ENCODE results near the gene AP2B1.
A peak's percentile ranks its signal among the peaks of the same experiment; 100 is the strongest.

Gene AP2B1

GRCh38 chr17:35757243-35757642, 170.1 kb downstream of the AP2B1 start:
- H3K23ac ChIP-seq (ENCODE audit: low read depth, low read length, poor library complexity): no peak overlapping the region
- no peak overlapping the region for H4K8ac ChIP-seq (ENCODE audit: low read depth, low read length)
- no peak overlapping the region for H3K4me2 ChIP-seq (ENCODE audit: insufficient read depth, low read length, poor library complexity, severe bottlenecking)
- DNase-seq (ENCODE audit: low spot score): no peak
- no peak overlapping the region for H3K4me3 ChIP-seq (ENCODE audit: low read length in 2 of 2)
- no peak overlapping the region for H4K91ac ChIP-seq (ENCODE audit: low read depth, low read length, poor library complexity)
- no peak overlapping the region for H3K18ac ChIP-seq (ENCODE audit: low read length)
- no peak overlapping the region for H2BK12ac ChIP-seq (ENCODE audit: low read length)
- H3K9me3 ChIP-seq (replicated peaks in 1 of 2; ENCODE audit: control insufficient read depth in 2 of 2, insufficient read depth in 1 of 2, low read depth in 1 of 2, low read length in 2 of 2): no peaks in the 10 kb centered on the region
- H3K14ac ChIP-seq (ENCODE audit: low read length): no peak overlapping the region
- peaks cover 0 to 1% of the 10 kb centered on the region in 2 donors for H3K4me1 ChIP-seq (ENCODE audit: control insufficient read depth in 2 of 2, insufficient read depth in 1 of 2, low read depth in 1 of 2, low read length in 2 of 2)
- no peaks in the 10 kb centered on the region for H3K79me1 ChIP-seq (ENCODE audit: low read depth, low read length)
- no peak overlapping the region for H3K27ac ChIP-seq (replicated peaks; ENCODE audit: low read length)
- no peak overlapping the region for H2BK120ac ChIP-seq (ENCODE audit: low read depth, low read length)
- no peak overlapping the region for H3K4ac ChIP-seq (ENCODE audit: low read length)
- no peaks in the 10 kb centered on the region for H3K36me3 ChIP-seq (replicated peaks in 1 of 2; ENCODE audit: control insufficient read depth in 2 of 2, insufficient read depth in 2 of 2, low read length in 2 of 2)
- peaks cover 0 to 6% (median 0%) of the 10 kb centered on the region in 3 experiments for H3K27me3 ChIP-seq (ENCODE audit: control insufficient read depth in 3 of 3, insufficient read depth in 3 of 3, low read depth in 1 of 3, low read length in 3 of 3)
- H2AK5ac ChIP-seq (ENCODE audit: low read depth, low read length): no peak overlapping the region
- no peak overlapping the region for H3K9ac ChIP-seq (ENCODE audit: low read depth, low read length, poor library complexity)
- H2BK15ac ChIP-seq (ENCODE audit: low read length): no peak overlapping the region
- H2AFZ ChIP-seq (ENCODE audit: low read length): no peak overlapping the region
- no peak overlapping the region for H2BK5ac ChIP-seq (ENCODE audit: low read length)

- H2BK5ac ChIP-seq (ENCODE audit: low read length): no peak within 1 kb of the TSS
- no peak within 1 kb of the TSS for H4K91ac ChIP-seq (ENCODE audit: low read depth, low read length, poor library complexity)
- H3K23ac ChIP-seq (ENCODE audit: low read depth, low read length, poor library complexity): no peak within 1 kb of the TSS
- no peak within 1 kb of the TSS for H3K4me3 ChIP-seq (ENCODE audit: low read length in 2 of 2)
- no peak within 1 kb of the TSS for H3K4me2 ChIP-seq (ENCODE audit: insufficient read depth, low read length, poor library complexity, severe bottlenecking)
- H3K9me3 ChIP-seq (replicated peaks in 1 of 2; ENCODE audit: control insufficient read depth in 2 of 2, insufficient read depth in 1 of 2, low read depth in 1 of 2, low read length in 2 of 2): no peaks in the 10 kb centered on the region
- no peak within 1 kb of the TSS for H2AK5ac ChIP-seq (ENCODE audit: low read depth, low read length)
- peaks cover 9% of the 10 kb centered on the region in 2 donors for H3K4me1 ChIP-seq (ENCODE audit: control insufficient read depth in 2 of 2, insufficient read depth in 1 of 2, low read depth in 1 of 2, low read length in 2 of 2)
- H2BK120ac ChIP-seq (ENCODE audit: low read depth, low read length): no peak within 1 kb of the TSS
- no peak within 1 kb of the TSS for H2BK15ac ChIP-seq (ENCODE audit: low read length)
- no CpG with 5 or more reads among the region's 1 CpG for WGBS, 2 donors (ENCODE audit: extremely low coverage in 2 of 2, insufficient read length in 2 of 2, insufficient replicate concordance in 1 of 2)
- H3K79me1 ChIP-seq (ENCODE audit: low read depth, low read length): no peaks in the 10 kb centered on the region
- no peak within 1 kb of the TSS for H2AFZ ChIP-seq (ENCODE audit: low read length)
- DNase-seq (ENCODE audit: low spot score): no peak
- no peak within 1 kb of the TSS for H2BK12ac ChIP-seq (ENCODE audit: low read length)
- H3K27me3 ChIP-seq (ENCODE audit: control insufficient read depth in 3 of 3, insufficient read depth in 3 of 3, low read depth in 1 of 3, low read length in 3 of 3): no peaks in the 10 kb centered on the region
- H4K8ac ChIP-seq (ENCODE audit: low read depth, low read length): no peak within 1 kb of the TSS
- H3K18ac ChIP-seq (ENCODE audit: low read length): no peak within 1 kb of the TSS
- no peak within 1 kb of the TSS for H3K9ac ChIP-seq (ENCODE audit: low read depth, low read length, poor library complexity)
- H3K4ac ChIP-seq (ENCODE audit: low read length): no peak within 1 kb of the TSS
- H3K14ac ChIP-seq (ENCODE audit: low read length): no peak within 1 kb of the TSS
- H3K27ac ChIP-seq (replicated peaks; ENCODE audit: low read length): no peak within 1 kb of the TSS
- H3K36me3 ChIP-seq (replicated peaks in 1 of 2; ENCODE audit: control insufficient read depth in 2 of 2, insufficient read depth in 2 of 2, low read length in 2 of 2): no peaks in the 10 kb centered on the region
These were observed 173.5 kb downstream of the AP2B1 start, which contains the start of gene C17orf50 for GRCh38 chr17:35760587-35760986. Gene C17orf50, plus strand, starts transcription at chr17:35760887. Its CDS starts 55 bp downstream, at chr17:35760942.

- no peak overlapping the region for H2BK120ac ChIP-seq (ENCODE audit: low read depth, low read length)
- H2AFZ ChIP-seq (ENCODE audit: low read length): no peak overlapping the region
- H3K4me3 ChIP-seq (ENCODE audit: low read length in 2 of 2): no peak overlapping the region
- H3K79me1 ChIP-seq (ENCODE audit: low read depth, low read length): no peaks in the 10 kb centered on the region
- no peak overlapping the region for H3K23ac ChIP-seq (ENCODE audit: low read depth, low read length, poor library complexity)
- no peak overlapping the region for H4K8ac ChIP-seq (ENCODE audit: low read depth, low read length)
- H3K4me1 ChIP-seq (ENCODE audit: control insufficient read depth in 2 of 2, insufficient read depth in 1 of 2, low read depth in 1 of 2, low read length in 2 of 2): peaks cover 16 to 17% of the 10 kb centered on the region in 2 donors
- H3K27ac ChIP-seq (replicated peaks; ENCODE audit: low read length): no peak overlapping the region
- H2BK5ac ChIP-seq (ENCODE audit: low read length): no peak overlapping the region
- no peak overlapping the region for H3K4me2 ChIP-seq (ENCODE audit: insufficient read depth, low read length, poor library complexity, severe bottlenecking)
- no peak overlapping the region for H3K18ac ChIP-seq (ENCODE audit: low read length)
- no peak overlapping the region for H4K91ac ChIP-seq (ENCODE audit: low read depth, low read length, poor library complexity)
- no peaks in the 10 kb centered on the region for H3K27me3 ChIP-seq (ENCODE audit: control insufficient read depth in 3 of 3, insufficient read depth in 3 of 3, low read depth in 1 of 3, low read length in 3 of 3)
- H2BK12ac ChIP-seq (ENCODE audit: low read length): no peak overlapping the region
- H3K4ac ChIP-seq (ENCODE audit: low read length): no peak overlapping the region
- no peak overlapping the region for H3K9ac ChIP-seq (ENCODE audit: low read depth, low read length, poor library complexity)
- no peak overlapping the region for H2AK5ac ChIP-seq (ENCODE audit: low read depth, low read length)
- no peaks in the 10 kb centered on the region for H3K9me3 ChIP-seq (replicated peaks in 1 of 2; ENCODE audit: control insufficient read depth in 2 of 2, insufficient read depth in 1 of 2, low read depth in 1 of 2, low read length in 2 of 2)
- no CpG with 5 or more reads among the region's 5 CpGs for WGBS, 2 donors (ENCODE audit: extremely low coverage in 2 of 2, insufficient read length in 2 of 2, insufficient replicate concordance in 1 of 2)
- H3K36me3 ChIP-seq (replicated peaks in 1 of 2; ENCODE audit: control insufficient read depth in 2 of 2, insufficient read depth in 2 of 2, low read length in 2 of 2): no peaks in the 10 kb centered on the region
- no peak overlapping the region for H3K14ac ChIP-seq (ENCODE audit: low read length)
- H2BK15ac ChIP-seq (ENCODE audit: low read length): no peak overlapping the region
- no peak for DNase-seq (ENCODE audit: low spot score)
These were observed 174.5 kb downstream of the AP2B1 start for GRCh38 chr17:35761601-35762000.

GRCh38 chr17:35763767-35764122, 176.6 kb downstream of the AP2B1 start:
- H4K8ac ChIP-seq (ENCODE audit: low read depth, low read length): no peak overlapping the region
- H3K4me1 ChIP-seq (ENCODE audit: control insufficient read depth in 2 of 2, insufficient read depth in 1 of 2, low read depth in 1 of 2, low read length in 2 of 2): peaks cover 16 to 17% of the 10 kb centered on the region in 2 donors
- no peak overlapping the region for H2BK5ac ChIP-seq (ENCODE audit: low read length)
- peak overlapping the region; percentile 98 for H2AFZ ChIP-seq (ENCODE audit: low read length)
- no peak overlapping the region for H3K14ac ChIP-seq (ENCODE audit: low read length)
- H4K91ac ChIP-seq (ENCODE audit: low read depth, low read length, poor library complexity): no peak overlapping the region
- no peak overlapping the region for H2BK15ac ChIP-seq (ENCODE audit: low read length)
- H3K79me1 ChIP-seq (ENCODE audit: low read depth, low read length): no peaks in the 10 kb centered on the region
- H3K18ac ChIP-seq (ENCODE audit: low read length): peak overlapping the region; percentile 15
- no peaks in the 10 kb centered on the region for H3K36me3 ChIP-seq (replicated peaks in 1 of 2; ENCODE audit: control insufficient read depth in 2 of 2, insufficient read depth in 2 of 2, low read length in 2 of 2)
- H3K4me3 ChIP-seq (ENCODE audit: low read length in 2 of 2): peak overlapping the region; percentile 11 to 53
- H2AK5ac ChIP-seq (ENCODE audit: low read depth, low read length): no peak overlapping the region
- no peak for DNase-seq (ENCODE audit: low spot score)
- no peak overlapping the region for H3K4ac ChIP-seq (ENCODE audit: low read length)
- H3K23ac ChIP-seq (ENCODE audit: low read depth, low read length, poor library complexity): peak overlapping the region; percentile 17
- H3K27ac ChIP-seq (replicated peaks; ENCODE audit: low read length): no peak overlapping the region
- no peak overlapping the region for H2BK120ac ChIP-seq (ENCODE audit: low read depth, low read length)
- H3K27me3 ChIP-seq (ENCODE audit: control insufficient read depth in 3 of 3, insufficient read depth in 3 of 3, low read depth in 1 of 3, low read length in 3 of 3): no peaks in the 10 kb centered on the region
- no peaks in the 10 kb centered on the region for H3K9me3 ChIP-seq (replicated peaks in 1 of 2; ENCODE audit: control insufficient read depth in 2 of 2, insufficient read depth in 1 of 2, low read depth in 1 of 2, low read length in 2 of 2)
- peak overlapping the region; percentile 43 for H3K4me2 ChIP-seq (ENCODE audit: insufficient read depth, low read length, poor library complexity, severe bottlenecking)
- no peak overlapping the region for H2BK12ac ChIP-seq (ENCODE audit: low read length)
- H3K9ac ChIP-seq (ENCODE audit: low read depth, low read length, poor library complexity): no peak overlapping the region
- no CpG with 5 or more reads among the region's 17 CpGs for WGBS, 2 donors (ENCODE audit: extremely low coverage in 2 of 2, insufficient read length in 2 of 2, insufficient replicate concordance in 1 of 2)
